Testis (tissue), 2 donors: ENCODE measurements around the gene SDC3.

Source experiments
- CTCF ChIP-seq, 3 experiments: fragments of 450-650 bp in 2 of 3; fragments of 200-600 bp in 1 of 3; sonication (generic) in 1 of 3; IDR thresholded peaks; one replicate each; pipeline ENCODE4 v1.5.1; 2016 to 2019; ENCODE audit warnings: antibody characterized with exemption in 3 of 3, mild to moderate bottlenecking in 2 of 3, moderate library complexity in 1 of 3
- POLR2A ChIP-seq: fragments of 450-650 bp; IDR thresholded peaks from one replicate; pipeline ENCODE4 v1.6.1; 2017; ENCODE audit warnings: antibody characterized with exemption, mild to moderate bottlenecking, moderate library complexity

- TF ChIP-seq CTCF (IDR thresholded peaks at IDR 0.05): no peak
- TF ChIP-seq POLR2A: no peak
Observed at GRCh38 chr1:30879126-30879786, 29.3 kb downstream of the SDC3 start.
